ENCODE measurements around the gene KIF3A.

The KIF3A gene

DNA sequence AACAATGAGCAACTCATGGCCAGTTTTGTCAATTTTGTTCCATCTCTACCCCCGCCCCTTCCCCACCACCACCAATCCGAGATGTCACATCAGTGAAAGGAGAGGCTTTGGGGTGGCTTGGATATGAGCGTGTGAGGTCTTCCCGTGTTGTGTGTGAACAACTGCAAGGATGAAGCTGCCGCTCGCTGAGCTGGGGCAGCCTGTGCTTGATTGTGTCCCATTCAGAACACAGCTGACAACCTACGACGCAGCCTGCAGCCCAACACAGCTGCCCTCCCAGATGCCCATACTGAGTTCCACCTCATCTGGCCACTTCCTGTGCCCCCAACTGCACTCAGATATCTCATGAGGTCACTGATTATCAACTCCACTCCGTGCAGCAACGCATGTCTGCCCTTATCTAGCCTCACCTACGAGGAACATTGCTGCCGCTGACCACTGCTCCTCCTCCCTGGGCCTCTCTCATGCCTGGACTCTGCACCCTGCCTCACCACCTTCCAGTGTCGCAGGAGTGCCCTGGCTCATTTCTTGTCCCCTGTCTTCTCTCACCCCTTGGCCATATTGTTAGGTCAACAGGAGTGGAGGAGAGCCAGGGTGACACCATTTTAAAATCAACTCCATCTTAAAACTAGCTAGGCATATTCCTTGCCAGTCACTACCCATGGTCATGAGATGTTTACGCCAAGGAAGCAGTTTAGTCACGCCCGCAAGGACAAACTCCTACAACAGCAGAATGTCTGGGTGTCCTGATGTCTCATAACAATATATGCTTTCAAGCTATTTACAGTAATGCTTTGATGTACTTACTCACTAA lies 70.8 kb downstream of the KIF3A start:
- in situ Hi-C loops (cut with HindIII; ENCODE audit: low sequenced_read_pairs): no loop called here

DNA sequence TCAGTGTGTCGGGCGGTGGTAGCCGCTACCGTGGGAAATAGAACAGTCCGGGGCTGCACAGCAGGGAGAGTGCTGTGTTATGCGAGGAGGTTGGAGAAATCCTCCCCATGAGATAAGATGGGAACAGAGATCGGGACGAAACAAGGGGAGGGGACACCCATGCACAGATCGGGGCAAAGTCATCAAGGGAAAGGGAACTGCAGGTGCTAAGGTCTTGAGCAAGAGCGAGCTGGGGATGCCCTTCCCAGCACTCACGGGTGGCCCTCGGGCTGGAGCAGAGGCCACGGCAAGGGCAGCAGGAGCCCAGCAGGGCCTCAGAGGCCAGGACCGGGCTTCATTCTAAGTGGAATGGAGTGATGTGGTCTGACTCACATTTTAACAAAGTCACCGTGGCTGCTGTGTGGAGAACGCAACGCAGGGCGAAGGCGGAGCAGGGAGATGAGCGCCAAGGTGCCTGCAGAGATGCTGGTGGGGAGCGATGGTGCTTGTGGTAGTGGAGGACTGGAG lies 71.7 kb downstream of the KIF3A start:
- in situ Hi-C loops (cut with HindIII; ENCODE audit: low sequenced_read_pairs): no loop called here

DNA sequence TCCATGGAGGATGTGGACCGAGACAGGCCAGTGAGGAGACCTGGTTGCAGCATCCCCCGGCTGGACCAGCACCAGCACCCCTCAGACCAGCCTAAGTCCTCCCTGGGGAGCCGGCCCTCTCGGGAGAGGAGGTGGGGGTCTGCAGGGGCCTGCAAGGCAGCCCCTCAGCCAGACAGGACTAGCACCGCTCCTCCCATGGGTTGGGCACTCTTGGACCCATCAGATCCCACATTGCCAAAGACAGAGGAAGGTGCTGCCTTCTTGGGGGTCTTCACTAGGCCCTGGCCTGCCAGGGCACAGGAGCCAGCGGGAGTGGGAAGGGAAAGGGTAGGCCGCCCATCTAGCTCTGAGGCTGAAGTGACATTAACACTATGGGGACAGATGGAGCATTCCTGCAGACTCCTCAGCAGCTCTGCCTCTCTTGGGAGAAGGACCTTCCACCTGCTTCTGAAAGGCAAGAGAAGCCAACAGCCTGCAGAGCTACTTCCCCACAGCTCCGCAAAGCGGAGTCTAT lies 72.6 kb downstream of the KIF3A start:
- in situ Hi-C loops (cut with HindIII; ENCODE audit: low sequenced_read_pairs): no loop called here

DNA sequence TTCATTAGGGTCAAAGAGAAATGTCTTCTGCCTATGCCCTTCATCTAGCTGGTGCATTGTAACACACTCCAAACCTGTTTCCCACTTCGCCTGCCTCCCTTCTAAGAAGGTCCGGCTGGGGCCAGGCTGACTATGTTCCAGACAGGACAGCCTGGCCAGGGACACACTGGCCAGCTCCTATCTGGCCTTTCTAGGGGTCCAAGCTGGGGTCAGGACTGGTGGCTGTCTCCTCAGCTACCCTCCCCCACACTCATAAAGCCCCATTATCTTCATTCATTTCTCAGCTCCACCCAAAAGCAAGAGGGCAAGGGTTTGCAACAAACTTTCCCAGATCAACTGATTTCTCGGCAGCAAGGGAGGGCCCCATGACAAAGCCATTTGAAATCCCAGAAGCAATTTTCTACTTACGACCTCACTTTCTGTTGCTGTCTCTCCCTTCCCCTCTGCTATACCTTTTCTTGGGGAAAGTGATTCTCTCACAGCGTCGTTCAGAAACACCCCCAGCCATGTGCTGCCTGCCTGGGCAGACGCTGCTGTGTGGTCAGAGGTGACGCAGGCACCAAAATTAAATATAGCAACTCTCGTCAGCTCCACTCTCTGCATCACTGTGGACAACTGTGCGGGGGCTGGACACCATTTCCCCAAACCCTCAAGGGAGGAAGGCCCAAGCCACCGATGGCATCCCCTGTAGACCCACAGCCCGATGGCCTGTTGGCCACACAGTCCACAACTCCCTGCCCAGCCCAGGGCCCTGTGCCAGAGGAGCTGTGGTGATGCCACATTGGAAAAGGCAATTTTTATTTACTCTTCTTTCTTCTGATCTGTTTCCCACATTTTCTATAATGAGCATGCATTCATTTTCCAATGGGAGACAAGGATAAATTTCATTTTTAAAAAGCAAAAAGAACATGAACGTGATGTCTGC lies 73.3 kb downstream of the KIF3A start:
- in situ Hi-C loops (cut with HindIII; ENCODE audit: low sequenced_read_pairs): no loop called here

DNA sequence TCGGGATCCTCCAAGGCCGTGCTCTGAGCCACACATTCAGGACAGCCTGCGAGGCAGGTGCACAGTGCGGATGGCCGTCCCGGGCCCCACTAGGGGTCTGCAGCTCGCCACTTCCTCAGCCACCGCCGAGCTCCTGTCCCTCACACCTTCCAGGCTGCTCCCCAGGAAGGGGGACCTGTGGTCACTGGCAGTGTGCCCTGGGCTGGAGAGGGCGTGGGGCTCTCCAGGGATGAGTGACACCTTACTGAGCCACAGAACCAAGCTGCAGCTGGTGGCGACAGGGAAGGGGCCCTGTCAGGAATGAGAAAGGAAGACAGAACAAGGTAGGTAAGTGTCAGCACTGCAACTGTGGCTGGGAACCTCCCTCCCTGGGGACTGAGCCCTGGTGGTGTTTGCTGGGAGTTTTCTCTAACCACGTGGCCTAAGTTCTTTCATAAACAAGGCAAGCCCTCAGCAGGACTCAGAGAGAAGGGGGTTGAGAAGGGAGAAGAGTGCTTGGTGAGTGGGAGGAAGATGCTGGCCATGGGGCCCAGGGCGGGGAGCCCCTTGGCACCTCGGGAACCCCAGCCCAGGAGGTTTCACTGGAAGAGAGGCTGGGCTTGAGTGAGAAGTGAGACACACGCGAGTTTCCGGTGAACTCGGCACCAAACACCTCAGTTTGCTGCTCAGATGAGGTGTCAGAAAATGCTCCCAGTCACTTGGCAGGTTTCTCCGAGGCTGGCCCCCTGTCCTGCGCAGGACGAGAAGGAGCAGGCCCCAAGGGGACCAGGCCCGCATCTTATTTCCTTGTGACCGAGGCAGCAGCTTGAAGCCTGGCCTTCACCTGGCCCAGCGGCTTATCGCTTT lies 74.2 kb downstream of the KIF3A start:
- in situ Hi-C loops (cut with HindIII; ENCODE audit: low sequenced_read_pairs): no loop called here

DNA sequence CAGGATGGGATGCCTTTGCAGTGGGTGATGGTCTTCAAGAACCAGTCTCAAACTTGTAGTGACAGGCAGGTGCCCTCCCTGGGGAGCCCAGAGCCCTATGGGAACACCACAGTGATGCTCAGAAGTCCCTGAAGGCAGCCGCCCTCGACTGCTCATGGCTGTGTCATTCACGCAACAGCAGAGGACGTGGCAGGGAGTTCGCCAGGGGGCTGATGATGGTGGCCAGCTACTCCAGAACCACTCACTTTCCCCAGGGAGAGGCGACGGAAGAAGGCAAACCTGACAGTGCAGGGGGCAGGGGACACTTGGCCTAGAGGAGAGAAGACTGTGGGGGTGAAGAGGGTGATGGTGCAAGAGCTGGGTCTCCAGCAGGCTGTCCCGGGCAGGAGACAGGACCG lies 75.3 kb downstream of the KIF3A start:
- in situ Hi-C loops (cut with HindIII; ENCODE audit: low sequenced_read_pairs): no loop called here

DNA sequence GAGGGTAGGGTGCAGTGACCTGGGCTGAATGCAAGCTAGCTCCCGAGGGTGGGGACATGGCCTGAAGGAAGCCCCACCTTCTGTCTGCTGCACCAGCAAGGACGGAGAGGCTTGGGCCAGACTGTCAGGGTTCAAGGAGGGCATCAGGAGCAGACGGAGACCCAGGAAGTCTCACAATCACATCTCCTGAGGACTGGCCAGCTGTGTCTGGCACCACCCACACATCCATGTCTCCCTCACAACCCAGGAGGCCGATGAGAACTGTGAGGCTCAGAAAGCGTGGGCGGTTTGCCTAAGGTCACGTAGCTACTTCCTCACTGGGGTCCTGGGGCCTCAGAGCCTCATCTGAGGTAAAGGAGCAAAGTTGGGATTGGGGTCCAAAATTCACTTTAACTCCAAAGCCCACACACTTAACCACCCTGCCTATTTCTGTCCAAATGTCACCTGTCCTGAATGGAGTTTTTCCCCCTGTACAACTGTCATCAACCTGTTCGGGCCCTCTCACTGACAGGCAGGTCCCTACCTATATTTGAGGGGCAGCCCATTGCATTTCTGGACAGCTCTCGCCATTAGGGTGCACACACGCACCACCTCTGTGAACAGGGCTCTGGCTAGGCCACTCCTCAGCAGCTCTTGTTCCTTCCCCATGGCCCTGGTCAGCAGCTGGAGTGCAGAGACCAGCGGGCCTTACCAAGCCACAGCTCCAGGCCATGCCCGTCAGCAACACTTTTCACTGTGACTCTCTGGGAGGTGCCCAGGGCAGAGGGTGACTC lies 75.9 kb downstream of the KIF3A start:
- in situ Hi-C loops (cut with HindIII; ENCODE audit: low sequenced_read_pairs): no loop called here

DNA sequence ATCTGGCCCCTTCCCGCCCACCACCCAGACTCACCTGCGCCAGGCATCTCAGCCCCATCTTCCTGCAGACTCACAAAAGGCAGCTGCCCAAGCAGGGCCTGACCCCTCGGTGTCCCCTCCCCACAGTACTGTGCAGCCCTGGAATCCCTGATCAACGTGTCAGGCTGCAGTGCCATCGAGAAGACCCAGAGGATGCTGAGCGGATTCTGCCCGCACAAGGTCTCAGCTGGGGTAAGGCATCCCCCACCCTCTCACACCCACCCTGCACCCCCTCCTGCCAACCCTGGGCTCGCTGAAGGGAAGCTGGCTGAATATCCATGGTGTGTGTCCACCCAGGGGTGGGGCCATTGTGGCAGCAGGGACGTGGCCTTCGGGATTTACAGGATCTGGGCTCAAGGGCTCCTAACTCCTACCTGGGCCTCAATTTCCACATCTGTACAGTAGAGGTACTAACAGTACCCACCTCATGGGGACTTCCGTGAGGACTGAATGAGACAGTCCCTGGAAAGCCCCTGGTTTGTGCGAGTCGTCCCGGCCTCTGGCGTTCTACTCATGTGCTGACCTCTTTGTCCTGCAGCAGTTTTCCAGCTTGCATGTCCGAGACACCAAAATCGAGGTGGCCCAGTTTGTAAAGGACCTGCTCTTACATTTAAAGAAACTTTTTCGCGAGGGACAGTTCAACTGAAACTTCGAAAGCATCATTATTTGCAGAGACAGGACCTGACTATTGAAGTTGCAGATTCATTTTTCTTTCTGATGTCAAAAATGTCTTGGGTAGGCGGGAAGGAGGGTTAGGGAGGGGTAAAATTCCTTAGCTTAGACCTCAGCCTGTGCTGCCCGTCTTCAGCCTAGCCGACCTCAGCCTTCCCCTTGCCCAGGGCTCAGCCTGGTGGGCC lies 77.5 kb downstream of the KIF3A start:
- in situ Hi-C loops (cut with HindIII; ENCODE audit: low sequenced_read_pairs): loop anchor here (5.0 kb wide), 1 partner anchor 78 kb away; no protein-coding TSS in a partner anchor

DNA sequence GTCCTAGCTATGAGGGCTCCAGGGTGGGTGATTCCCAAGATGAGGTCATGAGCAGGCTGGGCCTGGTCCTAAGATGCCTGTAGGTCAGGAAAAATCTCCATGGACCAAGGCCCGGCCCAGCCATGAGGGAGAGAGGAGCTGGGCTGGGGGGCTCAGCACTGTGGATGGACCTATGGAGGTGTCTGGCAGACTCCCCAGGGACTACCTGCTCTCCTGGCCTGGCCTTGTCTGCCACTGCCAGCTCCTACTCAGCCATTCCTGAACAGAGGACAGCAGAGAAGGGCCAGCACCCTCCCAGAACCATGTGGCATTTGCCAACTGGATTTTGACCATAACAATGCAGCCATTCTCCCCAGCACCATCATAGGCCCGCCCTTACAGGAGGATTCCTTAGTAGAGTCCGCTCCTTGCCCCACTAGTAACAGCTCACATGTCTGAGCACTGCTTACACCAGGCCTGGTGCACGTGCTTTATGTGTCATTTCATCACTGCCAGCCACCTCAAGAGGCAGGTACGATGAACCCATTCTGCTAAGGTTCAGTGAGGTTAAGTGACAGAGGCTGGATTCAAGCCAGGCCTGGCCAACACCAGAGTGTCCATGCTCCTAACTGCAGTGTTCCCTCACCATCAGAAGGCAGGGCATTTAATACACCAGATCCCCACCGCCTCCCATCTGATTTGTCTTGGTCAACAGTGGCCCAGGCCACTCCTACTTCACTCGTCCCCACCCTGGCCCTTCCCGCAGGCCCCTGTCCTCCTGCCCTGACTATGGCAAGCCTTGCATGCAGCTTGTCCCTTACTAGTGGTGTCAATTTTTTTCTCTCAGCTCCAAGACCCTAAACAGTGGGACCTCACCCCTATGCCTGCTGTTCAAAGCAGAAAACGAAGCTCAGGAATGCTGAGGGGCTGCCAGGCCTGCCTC lies 78.7 kb downstream of the KIF3A start:
- in situ Hi-C loops (cut with HindIII; ENCODE audit: low sequenced_read_pairs): loop anchor here (5.0 kb wide), 1 partner anchor 76 kb away; no protein-coding TSS in a partner anchor

DNA sequence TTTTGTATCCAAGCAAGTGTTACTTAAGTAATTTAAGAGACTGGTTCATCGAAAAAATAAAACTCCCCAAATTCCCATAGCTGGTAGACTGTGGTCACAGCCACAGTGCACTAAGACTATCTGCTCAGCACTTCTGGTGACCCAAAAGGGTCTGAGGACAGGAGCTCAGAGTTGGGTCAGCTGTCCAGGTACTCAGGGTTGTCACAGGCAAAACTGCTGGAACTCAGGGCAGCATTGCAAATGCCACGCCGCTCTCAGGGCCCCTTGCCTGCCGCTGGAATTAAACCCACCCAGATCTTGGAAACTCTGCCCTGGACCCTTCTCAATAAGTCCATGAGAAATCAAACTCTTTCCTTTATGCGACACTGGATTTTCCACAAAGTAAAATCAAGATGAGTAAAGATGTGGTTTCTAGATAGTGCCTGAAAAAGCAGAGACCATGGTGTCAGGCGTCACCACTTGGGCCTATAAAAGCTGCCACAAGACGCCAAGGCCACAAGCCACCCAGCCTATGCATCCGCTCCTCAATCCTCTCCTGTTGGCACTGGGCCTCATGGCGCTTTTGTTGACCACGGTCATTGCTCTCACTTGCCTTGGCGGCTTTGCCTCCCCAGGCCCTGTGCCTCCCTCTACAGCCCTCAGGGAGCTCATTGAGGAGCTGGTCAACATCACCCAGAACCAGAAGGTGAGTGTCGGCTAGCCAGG lies 79.5 kb downstream of the KIF3A start, which contains the start of gene IL13:
Gene IL13, plus strand, starts transcription at position 498 of the 705 bp plus-strand sequence. Its CDS starts 14 bp downstream, at position 512.
- in situ Hi-C loops (cut with HindIII; ENCODE audit: low sequenced_read_pairs): loop anchor here (5.0 kb wide), 1 partner anchor 76 kb away; no protein-coding TSS in a partner anchor

DNA sequence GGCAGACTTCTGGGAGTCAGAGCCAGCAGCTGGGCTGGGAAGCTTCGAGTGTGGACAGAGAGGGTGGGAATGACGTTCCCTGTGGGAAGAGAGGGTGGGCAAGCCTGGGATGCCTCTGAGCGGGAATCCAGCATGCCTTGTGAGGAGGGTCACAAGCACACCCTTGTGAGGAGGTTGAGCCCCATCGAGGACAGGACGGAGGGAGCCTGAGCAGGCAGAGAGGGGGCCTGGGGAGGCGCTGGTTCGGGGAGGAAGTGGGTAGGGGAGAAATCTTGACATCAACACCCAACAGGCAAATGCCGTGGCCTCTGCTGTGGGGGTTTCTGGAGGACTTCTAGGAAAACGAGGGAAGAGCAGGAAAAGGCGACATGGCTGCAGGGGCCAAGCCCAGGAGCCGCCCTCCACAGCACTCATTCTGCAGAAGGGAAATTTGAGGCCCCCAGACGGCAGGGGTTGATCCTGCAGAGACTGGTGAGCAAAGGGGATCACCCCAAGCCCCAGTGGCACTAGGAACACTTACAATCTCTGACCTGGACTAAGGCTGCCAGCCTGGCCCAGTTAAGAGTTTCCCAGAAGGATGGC lies 80.5 kb downstream of the KIF3A start:
- in situ Hi-C loops (cut with HindIII; ENCODE audit: low sequenced_read_pairs): loop anchor here (5.0 kb wide), 1 partner anchor 75 kb away; no protein-coding TSS in a partner anchor

DNA sequence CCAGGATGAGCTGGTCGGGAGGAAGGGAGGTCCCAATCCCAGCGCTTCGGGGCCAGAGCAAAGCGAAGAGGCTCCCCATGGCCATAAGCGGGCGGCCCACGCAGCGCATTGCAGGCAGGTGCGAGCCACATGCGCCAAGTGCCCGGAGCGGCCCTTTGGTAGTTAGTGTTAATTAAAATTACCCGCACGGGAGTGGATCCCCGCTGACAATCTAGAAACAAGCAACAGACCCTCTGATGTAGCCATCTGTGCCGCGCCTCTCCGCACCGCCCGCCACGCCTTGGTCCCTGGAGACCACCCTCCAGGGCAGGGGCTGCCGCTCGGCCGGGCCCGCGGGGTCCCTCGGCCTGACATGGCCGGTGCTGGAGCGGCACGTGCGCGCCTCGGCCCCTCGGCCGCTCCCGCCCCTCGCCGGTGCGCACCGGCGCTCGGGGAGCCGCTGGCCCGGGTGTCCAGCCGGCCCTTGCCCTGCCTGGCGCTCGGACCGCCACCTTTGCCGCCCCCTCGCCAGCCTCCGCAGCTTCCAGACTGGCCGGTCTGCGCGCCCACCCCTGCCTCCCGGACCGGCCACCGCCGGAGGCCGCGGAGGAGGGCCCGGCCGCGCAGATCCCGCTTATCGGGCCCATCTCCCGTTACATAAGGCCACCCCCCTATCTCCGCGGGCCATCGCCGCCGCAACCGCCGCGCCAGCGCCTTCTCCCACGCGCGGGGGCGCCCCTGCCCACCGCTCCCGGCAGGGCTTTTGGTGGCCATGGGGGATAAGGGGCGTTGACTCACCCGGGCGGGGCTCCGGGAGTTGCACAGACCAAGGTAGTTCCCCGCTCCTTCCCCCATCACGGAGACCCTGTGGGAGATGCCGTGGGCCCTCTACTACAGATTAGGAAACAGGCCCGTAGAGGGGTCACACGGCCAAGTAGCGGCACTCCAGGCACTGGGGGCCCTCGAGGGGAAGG lies 81.2 kb downstream of the KIF3A start:
- in situ Hi-C loops (cut with HindIII; ENCODE audit: low sequenced_read_pairs): loop anchor here (5.0 kb wide), 1 partner anchor 74 kb away; no protein-coding TSS in a partner anchor

DNA sequence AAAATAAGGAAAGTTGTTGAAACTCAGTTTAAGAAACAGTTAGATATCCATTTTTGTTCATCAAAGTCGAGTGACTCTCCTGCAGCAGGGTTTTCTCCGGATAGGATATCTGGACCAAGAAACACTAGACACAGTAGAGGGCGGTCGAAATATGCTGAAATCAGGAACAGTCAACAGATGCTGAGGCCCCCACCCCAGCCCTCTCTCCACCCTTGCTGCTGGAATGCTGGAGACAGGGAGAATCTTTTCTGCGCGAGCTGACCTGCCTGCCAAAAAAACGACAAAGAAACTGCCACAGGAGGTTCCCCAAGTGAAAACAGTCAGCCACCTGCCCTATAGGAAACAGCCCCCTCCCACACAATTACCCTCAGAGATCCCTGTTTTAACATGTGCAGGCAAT lies 83.6 kb downstream of the KIF3A start:
- in situ Hi-C loops (cut with HindIII; ENCODE audit: low sequenced_read_pairs): no loop called here

DNA sequence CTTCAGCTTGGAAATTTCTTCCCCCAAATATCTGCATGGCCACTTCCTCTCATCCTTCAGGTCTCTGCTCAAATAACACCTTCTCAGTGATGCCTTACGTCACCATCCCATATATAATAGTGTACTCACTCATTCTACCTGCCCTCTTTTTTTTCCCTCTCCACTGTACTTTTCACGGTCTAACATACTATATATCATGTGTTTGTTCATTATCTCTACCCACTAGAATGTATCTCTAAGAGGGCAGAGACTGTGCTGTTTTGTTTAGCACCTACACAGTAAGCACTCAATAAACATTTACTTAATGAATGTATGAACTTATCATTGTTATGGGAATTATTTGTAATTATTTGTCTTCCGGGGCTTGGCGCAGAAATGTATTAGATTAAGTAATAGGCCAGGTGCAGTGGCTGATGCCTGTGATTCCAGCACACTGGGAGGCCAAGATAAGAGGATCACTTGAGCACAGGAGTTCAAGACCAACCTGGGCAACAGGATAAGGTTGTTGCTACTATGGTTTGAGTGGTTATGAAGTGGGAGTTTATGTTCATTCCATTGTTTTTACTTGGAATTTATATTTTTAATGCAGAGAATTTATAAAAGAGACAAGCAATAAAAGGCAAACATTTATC lies 85.4 kb downstream of the KIF3A start:
- in situ Hi-C loops (cut with HindIII; ENCODE audit: low sequenced_read_pairs): no loop called here

DNA sequence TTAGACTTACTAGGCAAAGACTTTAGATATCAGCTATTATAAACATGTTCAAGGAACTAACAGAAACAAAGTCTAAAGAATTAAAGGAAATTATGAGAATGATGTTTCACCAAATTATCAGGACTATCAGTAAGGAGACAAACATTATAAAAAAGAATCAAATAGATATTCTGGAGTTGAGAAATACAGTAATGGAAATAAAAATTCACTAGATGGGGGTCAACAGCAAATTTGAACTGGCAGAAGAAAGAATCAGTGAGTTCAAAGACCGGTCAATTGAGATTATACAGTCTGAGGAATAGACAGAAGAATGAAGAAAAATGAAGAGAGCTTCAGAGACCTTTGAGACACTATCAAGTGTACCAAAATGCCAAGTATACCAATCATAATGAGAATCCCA lies 89.0 kb downstream of the KIF3A start:
- in situ Hi-C loops (cut with HindIII; ENCODE audit: low sequenced_read_pairs): no loop called here

Data from endothelial cell of hepatic sinusoid (primary cell).